CD14-positive monocyte (primary cell): ENCODE results near the gene HSPA12B. TPM values are rescaled to one million over a fixed set of nuclear protein-coding genes. Genes with fewer than 3 reads are reported as not detected.

Experiments used
- DNase-seq, 3 donors: peaks; one replicate each; pipeline ENCODE4 v3.0.0-alpha.2; 2011 to 2022
- H2AFZ ChIP-seq: 2 replicates; pipeline ENCODE4 v1.6.0; 2012; ENCODE audit warnings: mild to moderate bottlenecking, low read depth, low read length, inconsistent platforms; ENCODE audit not compliant: insufficient read depth, poor library complexity, severe bottlenecking
- H3K27ac ChIP-seq, 2 donors: 1 replicate in 1 of 2; 2 replicates in 1 of 2; pipeline ENCODE4 v1.5.1; 2012 to 2013; ENCODE audit warnings: low read length in 2 of 2, control low read depth in 1 of 2, inconsistent platforms in 1 of 2, low read depth in 1 of 2, mild to moderate bottlenecking in 1 of 2
- H3K27me3 ChIP-seq, 2 donors: one replicate each; pipeline versions ENCODE4 v1.6.0 to v1.6.1; 2011 to 2013; ENCODE audit warnings: low read length in 2 of 2; ENCODE audit not compliant: control insufficient read depth in 2 of 2, insufficient read depth in 2 of 2
- H3K36me3 ChIP-seq, 2 donors: replicated peaks in 1 of 2; 1 replicate in 1 of 2; 2 replicates in 1 of 2; pipeline versions ENCODE4 v1.5.1 to v1.6.1; 2012 to 2013; ENCODE audit warnings: low read length in 2 of 2, control low read depth in 1 of 2, inconsistent platforms in 1 of 2, mild to moderate bottlenecking in 1 of 2; ENCODE audit not compliant: insufficient read depth in 2 of 2, control insufficient read depth in 1 of 2
- H3K4me1 ChIP-seq, 2 donors: 1 replicate in 1 of 2; 2 replicates in 1 of 2; pipeline versions ENCODE4 v1.5.1 to v1.6.1; 2012 to 2013; ENCODE audit warnings: low read length in 2 of 2, control low read depth in 1 of 2, inconsistent platforms in 1 of 2, mild to moderate bottlenecking in 1 of 2, moderate library complexity in 1 of 2; ENCODE audit not compliant: insufficient read depth in 2 of 2, control insufficient read depth in 1 of 2
- H3K4me2 ChIP-seq: replicated peaks from 2 replicates; pipeline ENCODE3; 2012; ENCODE audit warnings: low read length, moderate library complexity, mild to moderate bottlenecking; ENCODE audit not compliant: poor library complexity, severe bottlenecking; ENCODE audit errors: extremely low read depth
- H3K4me3 ChIP-seq, 3 experiments: fragments of 200-600 bp in 1 of 3; sonication (generic) in 1 of 3; replicated peaks in 1 of 3; 1 replicate in 2 of 3; 2 replicates in 1 of 3; pipeline ENCODE4 v1.5.1; 2011 to 2013; ENCODE audit warnings: low read length in 3 of 3, mild to moderate bottlenecking in 3 of 3, control low read depth in 2 of 3, low read depth in 2 of 3, inconsistent platforms in 1 of 3, moderate library complexity in 1 of 3
- H3K79me2 ChIP-seq: 2 replicates; pipeline ENCODE4 v1.6.0; 2012; ENCODE audit warnings: mild to moderate bottlenecking, control low read depth, inconsistent platforms, low read length, moderate library complexity; ENCODE audit not compliant: insufficient read depth
- H3K9ac ChIP-seq: 2 replicates; pipeline ENCODE4 v1.6.0; 2017; ENCODE audit warnings: low read length, mild to moderate bottlenecking; ENCODE audit not compliant: insufficient read depth, poor library complexity, severe bottlenecking
- H3K9me3 ChIP-seq, 2 donors: replicated peaks in 1 of 2; 1 replicate in 1 of 2; 2 replicates in 1 of 2; pipeline versions ENCODE4 v1.5.1 to v1.6.1; 2012 to 2013; ENCODE audit warnings: low read length in 2 of 2, control low read depth in 1 of 2; ENCODE audit not compliant: control insufficient read depth in 1 of 2, insufficient read depth in 1 of 2
- H4K20me1 ChIP-seq: 2 replicates; pipeline ENCODE4 v1.6.0; 2012; ENCODE audit warnings: mild to moderate bottlenecking, low read length, control low read depth, moderate library complexity; ENCODE audit not compliant: insufficient read depth
- H3K27ac Mint-ChIP-seq, 7 donors: one replicate each; pipeline ENCODE4 v1.8.0; 2020; ENCODE audit warnings: mild to moderate bottlenecking in 7 of 7, mixed read lengths in 7 of 7, moderate library complexity in 6 of 7, inconsistent platforms in 2 of 7
- H3K27me3 Mint-ChIP-seq, 3 donors: one replicate each; pipeline ENCODE4 v1.8.0; 2021 to 2022; ENCODE audit warnings: low read depth in 3 of 3, mild to moderate bottlenecking in 3 of 3, mixed read lengths in 3 of 3, moderate library complexity in 3 of 3, inconsistent platforms in 1 of 3
- H3K36me3 Mint-ChIP-seq, 2 donors: one replicate each; pipeline ENCODE4 v1.8.0; 2020; ENCODE audit warnings: mixed read lengths in 2 of 2, inconsistent platforms in 1 of 2, mild to moderate bottlenecking in 1 of 2
- H3K4me1 Mint-ChIP-seq: one replicate; pipeline ENCODE4 v1.8.0; 2020; ENCODE audit warnings: mild to moderate bottlenecking, mixed read lengths
- H3K4me3 Mint-ChIP-seq, 2 donors: one replicate each; pipeline ENCODE4 v1.8.0; 2020; ENCODE audit warnings: mild to moderate bottlenecking in 2 of 2, mixed read lengths in 2 of 2, moderate library complexity in 1 of 2
- H3K9me3 Mint-ChIP-seq, 7 donors: one replicate each; pipeline ENCODE4 v1.8.0; 2020 to 2022; ENCODE audit warnings: mixed read lengths in 7 of 7, mild to moderate bottlenecking in 6 of 7, moderate library complexity in 6 of 7, inconsistent platforms in 2 of 7
- WGBS: methylation state at CpG from one replicate; pipeline ENCODE4 v1.1.5; 2013; ENCODE audit warnings: missing lambda C conversion rate; ENCODE audit not compliant: insufficient coverage; 5-methylcytosine and 5-hydroxymethylcytosine counted together
- intact Hi-C, 2 donors: fragments of 100-400 bp; cut with micrococcal nuclease; formaldehyde crosslinking; loops; one replicate each; pipeline versions ENCODE4 v1.15.0 to v1.15.1; 2023
- polyA plus RNA-seq, 3 donors: library from polyadenylated mRNA; depleted of rRNA in 1 of 3; unstranded in 2 of 3; stranded (reverse) in 1 of 3; fragments of 300-500 nt in 2 of 3; fragments of >200 nt in 1 of 3; fragmentation: Illumina TruSeq in 2 of 3; gene quantifications; 1 replicate in 2 of 3; 2 replicates in 1 of 3; pipeline ENCODE4 v1.2.3, GENCODE V29; 2012 to 2021
- TF ChIP-seq, protein P1 (sequence below): fragments of 200-600 bp; IDR thresholded peaks from one replicate; pipeline ENCODE4 v1.8.0; 2022; ENCODE audit warnings: antibody characterized with exemption, mild to moderate bottlenecking

The HSPA12B gene
- polyA plus RNA-seq, 3 donors = not detected

DNA sequence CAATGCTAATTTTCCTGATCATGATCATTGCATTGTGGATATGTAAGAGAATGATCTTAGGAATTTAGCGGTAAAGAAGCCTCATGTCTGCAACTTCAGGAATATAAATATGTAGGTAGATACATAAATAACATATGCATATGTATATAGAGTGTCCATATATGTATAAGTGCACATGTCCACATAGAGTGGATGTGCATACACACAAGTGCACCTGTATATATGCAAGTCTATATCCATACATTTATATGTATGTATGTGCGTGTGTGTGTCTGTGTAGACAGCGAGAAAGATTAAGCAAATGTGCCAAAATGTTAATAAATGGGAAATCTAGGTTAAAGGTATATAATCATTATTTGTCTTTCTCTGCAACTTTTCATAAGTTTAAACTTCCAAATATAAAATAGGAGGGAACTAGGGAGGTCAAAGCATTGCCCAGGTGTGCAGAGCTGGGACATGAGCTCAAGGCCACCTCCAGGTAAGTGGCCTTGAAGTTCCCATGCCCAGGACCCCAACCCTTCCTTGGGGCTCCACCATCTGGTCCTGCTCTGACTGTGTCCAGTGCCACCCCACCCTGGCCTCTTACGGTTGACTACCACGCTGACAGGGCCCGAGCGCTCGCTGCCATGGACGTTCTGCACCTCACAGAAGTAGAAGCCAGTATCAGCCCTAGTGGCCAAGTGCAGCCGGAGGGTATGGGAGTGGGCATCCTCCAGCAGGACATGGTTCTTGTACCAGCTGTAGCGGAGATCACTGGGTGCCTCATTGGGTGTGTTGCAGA lies 29.7 kb upstream of the HSPA12B start:
- DNase-seq = no peak
- Histone ChIP-seq H3K4me2 (no peak overlapping the region), H3K27ac (no peak overlapping the region), H3K36me3 (peaks cover 2 to 32% of the 10 kb centered on the region in 2 donors), H2AFZ (no peak overlapping the region), H3K4me1 (no peaks in the 10 kb centered on the region), H3K27me3 (no peaks in the 10 kb centered on the region), H3K4me3 (no peak overlapping the region), H3K79me2 (no peaks in the 10 kb centered on the region), H4K20me1 (no peaks in the 10 kb centered on the region), H3K9me3 (no peaks in the 10 kb centered on the region), H3K9ac (no peak overlapping the region)
- Mint-ChIP-seq H3K27ac (no peak overlapping the region), H3K36me3 (peaks cover 3 to 17% of the 10 kb centered on the region in 2 donors), H3K9me3 (peaks cover 0 to 3% (median 0%) of the 10 kb centered on the region in 7 donors), H3K27me3 (peaks cover 1 to 5% (median 2%) of the 10 kb centered on the region in 3 donors), H3K4me3 (no peak overlapping the region), H3K4me1 (no peaks in the 10 kb centered on the region)
- 96% methylated on average over 8 of the region's 11 CpGs for WGBS
- intact Hi-C loops = no loop called here
- TF ChIP-seq, protein P1, sequence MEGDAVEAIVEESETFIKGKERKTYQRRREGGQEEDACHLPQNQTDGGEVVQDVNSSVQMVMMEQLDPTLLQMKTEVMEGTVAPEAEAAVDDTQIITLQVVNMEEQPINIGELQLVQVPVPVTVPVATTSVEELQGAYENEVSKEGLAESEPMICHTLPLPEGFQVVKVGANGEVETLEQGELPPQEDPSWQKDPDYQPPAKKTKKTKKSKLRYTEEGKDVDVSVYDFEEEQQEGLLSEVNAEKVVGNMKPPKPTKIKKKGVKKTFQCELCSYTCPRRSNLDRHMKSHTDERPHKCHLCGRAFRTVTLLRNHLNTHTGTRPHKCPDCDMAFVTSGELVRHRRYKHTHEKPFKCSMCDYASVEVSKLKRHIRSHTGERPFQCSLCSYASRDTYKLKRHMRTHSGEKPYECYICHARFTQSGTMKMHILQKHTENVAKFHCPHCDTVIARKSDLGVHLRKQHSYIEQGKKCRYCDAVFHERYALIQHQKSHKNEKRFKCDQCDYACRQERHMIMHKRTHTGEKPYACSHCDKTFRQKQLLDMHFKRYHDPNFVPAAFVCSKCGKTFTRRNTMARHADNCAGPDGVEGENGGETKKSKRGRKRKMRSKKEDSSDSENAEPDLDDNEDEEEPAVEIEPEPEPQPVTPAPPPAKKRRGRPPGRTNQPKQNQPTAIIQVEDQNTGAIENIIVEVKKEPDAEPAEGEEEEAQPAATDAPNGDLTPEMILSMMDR = no peak

DNA sequence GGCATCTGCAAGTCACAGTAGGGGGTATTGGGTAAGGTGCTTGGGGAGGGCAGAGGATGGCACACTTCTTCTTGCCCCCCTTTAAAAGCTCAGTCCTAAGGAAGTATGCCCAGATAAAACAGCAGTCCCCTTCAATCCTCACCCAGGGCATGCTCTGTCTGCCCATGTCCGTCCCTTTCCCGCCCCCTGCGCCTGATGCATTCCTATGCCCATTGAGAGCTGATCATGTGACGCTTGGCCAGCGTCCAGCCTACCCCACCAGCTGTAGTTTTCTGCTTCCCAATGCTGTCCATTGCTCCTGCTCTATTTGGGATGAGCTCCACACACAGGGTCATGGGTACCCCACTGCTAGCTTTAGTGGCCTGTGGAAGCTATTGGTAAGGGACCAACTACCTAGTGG lies 28.4 kb upstream of the HSPA12B start:
- no peak overlapping the region for H3K9ac ChIP-seq
- H3K27ac Mint-ChIP-seq = peak overlapping the region in 1 of 7 donors; percentile 58
- no peak overlapping the region for H3K4me3 Mint-ChIP-seq
- no peaks in the 10 kb centered on the region for H3K4me1 Mint-ChIP-seq
- no peaks in the 10 kb centered on the region for H3K4me1 ChIP-seq
- peaks cover 0 to 3% (median 0%) of the 10 kb centered on the region in 7 donors for H3K9me3 Mint-ChIP-seq
- no peaks in the 10 kb centered on the region for H4K20me1 ChIP-seq
- peaks cover 0 to 8% (median 2%) of the 10 kb centered on the region in 3 donors for H3K27me3 Mint-ChIP-seq
- H3K79me2 ChIP-seq = no peaks in the 10 kb centered on the region
- H3K36me3 ChIP-seq = peaks cover 2 to 32% of the 10 kb centered on the region in 2 donors
- WGBS = 91% methylated on average over 5 of the region's 5 CpGs
- H3K4me2 ChIP-seq = no peak overlapping the region
- TF ChIP-seq, protein P1 = no peak
- intact Hi-C loops = no loop called here
- H3K27me3 ChIP-seq = no peaks in the 10 kb centered on the region
- H3K36me3 Mint-ChIP-seq = peaks cover 3 to 17% of the 10 kb centered on the region in 2 donors
- no peak overlapping the region for H2AFZ ChIP-seq
- no peak overlapping the region for H3K4me3 ChIP-seq
- no peak for DNase-seq
- H3K9me3 ChIP-seq = no peaks in the 10 kb centered on the region
- H3K27ac ChIP-seq = no peak overlapping the region
